Neural cell (in vitro differentiated cells): Measurements from ENCODE around the gene PCGF3.

ENCODE experiments used
- EZH2 ChIP-seq: fragments of 200-600, 300-800 bp; shearing (Covaris generic), sonication (generic); IDR thresholded peaks from 2 replicates; pipeline ENCODE4 v1.6.1; 2014; ENCODE audit warnings: antibody characterized with exemption, low read length, borderline replicate concordance, mild to moderate bottlenecking; ENCODE audit not compliant: insufficient read depth, poor library complexity, severe bottlenecking
- MXI1 ChIP-seq: fragments of 450-650 bp; conservative IDR thresholded peaks from 2 replicates; pipeline ENCODE4 v1.6.1; 2014; ENCODE audit warnings: antibody characterized with exemption, mild to moderate bottlenecking; ENCODE audit not compliant: poor library complexity, severe bottlenecking
- POLR2AphosphoS5 ChIP-seq: IDR thresholded peaks from 2 replicates; pipeline ENCODE4 v1.6.1; 2012
- RAD21 ChIP-seq: fragments of 450-650 bp; conservative IDR thresholded peaks from 2 replicates; pipeline ENCODE4 v1.6.1; 2014; ENCODE audit warnings: antibody characterized with exemption, mild to moderate bottlenecking, moderate library complexity
- REST ChIP-seq: IDR thresholded peaks from 2 replicates; pipeline ENCODE4 v1.6.1; 2012; ENCODE audit warnings: borderline replicate concordance
- TAF1 ChIP-seq: IDR thresholded peaks from 2 replicates; pipeline ENCODE4 v1.6.1; 2012; ENCODE audit warnings: low read depth
- TF ChIP-seq, protein P1 (sequence below): fragments of 450-650 bp; IDR thresholded peaks from 2 replicates; pipeline ENCODE4 v1.5.1; 2014; ENCODE audit warnings: antibody characterized with exemption, mild to moderate bottlenecking, moderate library complexity; ENCODE audit not compliant: poor library complexity, severe bottlenecking

DNA sequence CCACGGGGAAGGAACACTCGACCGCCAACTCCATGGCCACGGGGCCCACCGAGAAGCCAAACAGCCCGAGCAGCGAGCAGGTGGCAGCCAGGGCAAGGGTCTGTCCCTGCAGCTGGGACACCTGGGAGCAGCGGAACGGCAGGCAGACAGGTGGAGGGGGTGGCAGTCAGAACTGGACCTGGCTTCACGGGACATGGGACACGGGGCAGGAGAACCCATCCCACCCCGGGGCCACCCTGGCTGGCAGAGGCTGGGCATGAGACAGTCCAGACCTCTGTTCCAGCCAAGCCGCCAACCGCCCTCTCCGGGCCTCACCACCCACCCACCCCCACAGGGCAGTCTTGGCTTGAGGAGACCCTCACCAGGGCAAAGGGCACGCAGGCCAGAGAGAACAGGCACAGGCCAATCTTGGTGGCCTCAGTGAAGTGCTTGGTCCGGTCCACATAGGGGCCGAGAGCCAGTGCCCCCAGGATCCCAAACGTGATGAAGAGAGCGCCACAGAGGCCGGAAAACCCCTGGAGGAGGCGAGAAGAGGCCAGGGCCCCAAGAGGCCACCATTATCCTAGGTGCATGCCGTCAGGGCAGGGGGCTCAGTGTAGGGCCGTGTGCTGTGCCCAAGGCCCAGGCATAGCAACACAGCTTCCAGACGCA is 22.3 kb upstream of the PCGF3 start:
- TF ChIP-seq, protein P1, sequence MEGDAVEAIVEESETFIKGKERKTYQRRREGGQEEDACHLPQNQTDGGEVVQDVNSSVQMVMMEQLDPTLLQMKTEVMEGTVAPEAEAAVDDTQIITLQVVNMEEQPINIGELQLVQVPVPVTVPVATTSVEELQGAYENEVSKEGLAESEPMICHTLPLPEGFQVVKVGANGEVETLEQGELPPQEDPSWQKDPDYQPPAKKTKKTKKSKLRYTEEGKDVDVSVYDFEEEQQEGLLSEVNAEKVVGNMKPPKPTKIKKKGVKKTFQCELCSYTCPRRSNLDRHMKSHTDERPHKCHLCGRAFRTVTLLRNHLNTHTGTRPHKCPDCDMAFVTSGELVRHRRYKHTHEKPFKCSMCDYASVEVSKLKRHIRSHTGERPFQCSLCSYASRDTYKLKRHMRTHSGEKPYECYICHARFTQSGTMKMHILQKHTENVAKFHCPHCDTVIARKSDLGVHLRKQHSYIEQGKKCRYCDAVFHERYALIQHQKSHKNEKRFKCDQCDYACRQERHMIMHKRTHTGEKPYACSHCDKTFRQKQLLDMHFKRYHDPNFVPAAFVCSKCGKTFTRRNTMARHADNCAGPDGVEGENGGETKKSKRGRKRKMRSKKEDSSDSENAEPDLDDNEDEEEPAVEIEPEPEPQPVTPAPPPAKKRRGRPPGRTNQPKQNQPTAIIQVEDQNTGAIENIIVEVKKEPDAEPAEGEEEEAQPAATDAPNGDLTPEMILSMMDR: no peak
- no peak for TF ChIP-seq EZH2
- no peak for TF ChIP-seq POLR2AphosphoS5
- no peak for TF ChIP-seq RAD21
- TF ChIP-seq REST: no peak
- no peak for TF ChIP-seq TAF1
- TF ChIP-seq MXI1: no peak
